H1 (cell line): ENCODE measurements around the gene RSRC2. TPM values are rescaled to one million over a fixed set of nuclear protein-coding genes. Genes with fewer than 3 reads are reported as not detected.

Experiments used
- CTCF ChIA-PET: fragments of 300-600 bp; sonication (Branson Sonifier 250); formaldehyde crosslinking; loops from one replicate; lab custom pipeline; 2021; ENCODE audit not compliant: partially characterized antibody; lab: Charles Lee
- POLR2A ChIA-PET: fragments of 300-600 bp; sonication (Branson Sonifier 250); formaldehyde crosslinking; loops from one replicate; lab custom pipeline; 2021; ENCODE audit warnings: inconsistent platforms; ENCODE audit not compliant: partially characterized antibody; lab: Charles Lee
- DNase-seq, 2 experiments: peaks; one replicate each; pipeline versions ENCODE4 v3.0.0 to v3.0.0-alpha.2; 2010 to 2022; ENCODE audit warnings: low spot score in 2 of 2, low read depth in 1 of 2, mixed read lengths in 1 of 2
- FAIRE-seq: peaks from 2 replicates; lab custom pipeline; 2011; peaks lifted over from hg19 to GRCh38; lab: Jason Lieb, UNC
- H2AFZ ChIP-seq: 2 replicates; pipeline ENCODE4 v1.8.1; 2012; ENCODE audit warnings: low read length, inconsistent platforms
- H2AK5ac ChIP-seq: 2 replicates; pipeline ENCODE4 v1.6.1; 2013; ENCODE audit warnings: low read depth, low read length
- H2BK120ac ChIP-seq: replicated peaks from 2 replicates; pipeline ENCODE3; 2013; ENCODE audit warnings: low read depth, low read length, inconsistent platforms
- H2BK12ac ChIP-seq: 2 replicates; pipeline ENCODE4 v1.6.1; 2013; ENCODE audit warnings: low read depth, low read length
- H2BK15ac ChIP-seq: 2 replicates; pipeline ENCODE4 v1.6.1; 2013; ENCODE audit warnings: low read length
- H2BK20ac ChIP-seq: 2 replicates; pipeline ENCODE4 v1.6.1; 2013; ENCODE audit warnings: low read length
- H2BK5ac ChIP-seq: 2 replicates; pipeline ENCODE4 v1.6.1; 2013; ENCODE audit warnings: low read depth, low read length
- H3K14ac ChIP-seq: 2 replicates; pipeline ENCODE4 v1.6.1; 2013; ENCODE audit warnings: inconsistent platforms; ENCODE audit not compliant: insufficient read length
- H3K18ac ChIP-seq: 2 replicates; pipeline ENCODE4 v1.6.1; 2013; ENCODE audit warnings: low read length; ENCODE audit errors: extremely low read depth
- H3K23ac ChIP-seq: 2 replicates; pipeline ENCODE4 v1.6.1; 2013; ENCODE audit warnings: inconsistent platforms; ENCODE audit not compliant: insufficient read length
- H3K23me2 ChIP-seq: 2 replicates; pipeline ENCODE4 v1.6.1; 2013; ENCODE audit warnings: low read depth, low read length
- H3K27ac ChIP-seq: 2 replicates; pipeline ENCODE4 v1.6.1; 2011; ENCODE audit warnings: low read depth, low read length, inconsistent platforms
- H3K27me3 ChIP-seq, 4 experiments: replicated peaks in 1 of 4; 1 replicate in 1 of 4; 2 replicates in 3 of 4; pipeline versions ENCODE4 v1.6.1 to v1.8.1; 2011 to 2013; ENCODE audit warnings: low read length in 3 of 4, mild to moderate bottlenecking in 3 of 4, inconsistent platforms in 2 of 4, mixed read lengths in 2 of 4, moderate library complexity in 1 of 4; ENCODE audit not compliant: control insufficient read depth in 3 of 4, insufficient read depth in 3 of 4; ENCODE audit errors: extremely low read depth in 1 of 4
- H3K36me3 ChIP-seq, 4 experiments: 2 replicates each; pipeline versions ENCODE4 v1.6.1 to v1.8.1; 2011 to 2013; ENCODE audit warnings: mild to moderate bottlenecking in 4 of 4, low read length in 3 of 4, moderate library complexity in 2 of 4, control low read depth in 1 of 4, inconsistent platforms in 1 of 4; ENCODE audit not compliant: insufficient read depth in 4 of 4, control insufficient read depth in 2 of 4
- H3K4ac ChIP-seq: replicated peaks from 2 replicates; pipeline ENCODE3; 2013; ENCODE audit warnings: low read length, low read depth, mixed read lengths, inconsistent platforms; ENCODE audit not compliant: insufficient read length
- H3K4me1 ChIP-seq, 4 experiments: replicated peaks in 1 of 4; 1 replicate in 1 of 4; 2 replicates in 3 of 4; pipeline versions ENCODE4 v1.6.1 to v1.8.1; 2011 to 2013; ENCODE audit warnings: low read length in 3 of 4, inconsistent platforms in 2 of 4, mixed read lengths in 1 of 4; ENCODE audit not compliant: insufficient read depth in 4 of 4, control insufficient read depth in 3 of 4
- H3K4me2 ChIP-seq, 2 experiments: 2 replicates each; pipeline versions ENCODE4 v1.6.1 to v1.8.1; 2011 to 2013; ENCODE audit warnings: low read depth in 2 of 2, low read length in 2 of 2, control low read depth in 1 of 2, inconsistent platforms in 1 of 2, mild to moderate bottlenecking in 1 of 2; ENCODE audit not compliant: insufficient read depth in 1 of 2
- H3K4me3 ChIP-seq, 4 experiments: fragments of 200-600, 300-600 bp in 1 of 4; sonication (generic), shearing (Covaris generic), sonication (Bioruptor Twin) in 1 of 4; 2 replicates each; pipeline versions ENCODE4 v1.5.1 to v1.8.1; 2011 to 2016; ENCODE audit warnings: low read length in 4 of 4, low read depth in 3 of 4, control low read depth in 2 of 4, inconsistent platforms in 2 of 4, mild to moderate bottlenecking in 2 of 4, mixed read lengths in 1 of 4, moderate library complexity in 1 of 4; ENCODE audit not compliant: insufficient read depth in 2 of 4; ENCODE audit errors: extremely low read depth in 1 of 4
- H3K56ac ChIP-seq: replicated peaks from 2 replicates; pipeline ENCODE3; 2013; ENCODE audit warnings: low read depth, mild to moderate bottlenecking, mixed read lengths, low read length, inconsistent platforms; ENCODE audit not compliant: insufficient read length
- H3K79me1 ChIP-seq: 2 replicates; pipeline ENCODE4 v1.6.1; 2013; ENCODE audit warnings: low read depth, low read length, control low read depth
- H3K79me2 ChIP-seq, 2 experiments: 2 replicates each; pipeline versions ENCODE4 v1.6.1 to v1.8.1; 2012 to 2013; ENCODE audit warnings: low read length in 2 of 2, mild to moderate bottlenecking in 2 of 2, inconsistent platforms in 1 of 2; ENCODE audit not compliant: insufficient read depth in 2 of 2, control insufficient read depth in 1 of 2
- H3K9ac ChIP-seq, 4 experiments: replicated peaks in 1 of 4; 1 replicate in 1 of 4; 2 replicates in 3 of 4; pipeline versions ENCODE4 v1.6.1 to v1.8.1; 2011 to 2013; ENCODE audit warnings: low read depth in 3 of 4, low read length in 3 of 4, control low read depth in 2 of 4, mild to moderate bottlenecking in 2 of 4, moderate library complexity in 2 of 4, inconsistent platforms in 1 of 4; ENCODE audit errors: extremely low read depth in 1 of 4
- H3K9me3 ChIP-seq, 2 experiments: 2 replicates each; pipeline versions ENCODE4 v1.6.1 to v1.8.1; 2012 to 2013; ENCODE audit warnings: mild to moderate bottlenecking in 2 of 2, moderate library complexity in 2 of 2, control low read depth in 1 of 2, inconsistent platforms in 1 of 2, low read depth in 1 of 2, low read length in 1 of 2, mixed read lengths in 1 of 2; ENCODE audit not compliant: insufficient read depth in 2 of 2
- H4K20me1 ChIP-seq, 2 experiments: replicated peaks in 1 of 2; 2 replicates each; pipeline versions ENCODE3 to v1.8.1; 2011 to 2013; ENCODE audit warnings: inconsistent platforms in 2 of 2, low read length in 2 of 2, mild to moderate bottlenecking in 1 of 2; ENCODE audit not compliant: insufficient read depth in 2 of 2, control insufficient read depth in 1 of 2
- H4K5ac ChIP-seq: 2 replicates; pipeline ENCODE4 v1.6.1; 2013; ENCODE audit warnings: low read length, low read depth, mixed read lengths, inconsistent platforms; ENCODE audit not compliant: insufficient read length
- H4K8ac ChIP-seq: 2 replicates; pipeline ENCODE4 v1.8.0; 2013; ENCODE audit warnings: mild to moderate bottlenecking, moderate library complexity, low read length, inconsistent platforms; ENCODE audit not compliant: insufficient read depth; ENCODE audit errors: extremely low read depth
- H4K91ac ChIP-seq: replicated peaks from 2 replicates; pipeline ENCODE3; 2013; ENCODE audit warnings: low read length, mixed read lengths, inconsistent platforms; ENCODE audit not compliant: insufficient read length
- CHD2 ChIP-seq: IDR thresholded peaks from 2 replicates; pipeline ENCODE4 v1.6.1; 2012; ENCODE audit warnings: low read length, improper control_type of control experiment
- EZH2 ChIP-seq: fragments of 200-600 bp; sonication (generic); IDR thresholded peaks from 2 replicates; pipeline ENCODE4 v1.7.1; 2012; ENCODE audit warnings: low read depth, mild to moderate bottlenecking, moderate library complexity, low read length, inconsistent platforms; ENCODE audit not compliant: severe bottlenecking
- FOSL1 ChIP-seq: IDR thresholded peaks from 2 replicates; pipeline ENCODE4 v1.6.1; 2011; ENCODE audit warnings: mild to moderate bottlenecking, low read depth, low read length, moderate library complexity; ENCODE audit not compliant: insufficient read depth
- NANOG ChIP-seq: IDR thresholded peaks from 2 replicates; pipeline ENCODE4 v1.6.1; 2011; ENCODE audit warnings: low read length, low read depth, mild to moderate bottlenecking, inconsistent platforms; ENCODE audit not compliant: insufficient read depth, poor library complexity, severe bottlenecking
- PHF8 ChIP-seq: fragments of 200-600 bp; sonication (generic); conservative IDR thresholded peaks from 2 replicates; pipeline ENCODE4 v1.7.1; 2012; ENCODE audit warnings: low read depth, mild to moderate bottlenecking, inconsistent platforms, low read length, moderate library complexity
- RNF2 ChIP-seq: fragments of 200-900, 300-1000 bp; sonication (generic); IDR thresholded peaks from 2 replicates; pipeline ENCODE4 v1.7.1; 2016; ENCODE audit warnings: borderline replicate concordance, low read depth, mild to moderate bottlenecking, antibody characterized with exemption, low read length; ENCODE audit not compliant: poor library complexity, severe bottlenecking; ENCODE audit errors: missing control alignments
- SIRT6 ChIP-seq: IDR thresholded peaks from one replicate; pipeline ENCODE4 v1.7.1; 2012; ENCODE audit warnings: low read length, inconsistent platforms
- SP2 ChIP-seq: IDR thresholded peaks from 2 replicates; pipeline ENCODE4 v1.6.1; 2012; ENCODE audit warnings: mild to moderate bottlenecking, low read length, inconsistent platforms
- SP4 ChIP-seq: IDR thresholded peaks from 2 replicates; pipeline ENCODE4 v1.6.1; 2012; ENCODE audit warnings: low read length, inconsistent platforms
- SUZ12 ChIP-seq: fragments of 200-600 bp; sonication (generic); IDR thresholded peaks from 2 replicates; pipeline ENCODE4 v1.6.1; 2012; ENCODE audit warnings: mild to moderate bottlenecking, inconsistent platforms, low read length, moderate library complexity, mixed read lengths
- TAF1 ChIP-seq: IDR thresholded peaks from 2 replicates; pipeline ENCODE4 v1.6.1; 2011; ENCODE audit warnings: mild to moderate bottlenecking, low read depth, low read length
- WGBS, 2 experiments: shearing (Covaris generic) in 1 of 2; methylation state at CpG; one replicate each; pipeline versions ENCODE4 v1.1.6 to v1.1.7; 2013 to 2015; ENCODE audit warnings: low lambda C conversion rate in 2 of 2, mixed read lengths in 2 of 2, inconsistent platforms in 1 of 2, low coverage in 1 of 2, missing lambda C conversion rate in 1 of 2; ENCODE audit not compliant: insufficient replicate concordance in 2 of 2, insufficient coverage in 1 of 2, insufficient read length in 1 of 2; ENCODE audit errors: extremely low coverage in 1 of 2, missing lambda C conversion rate in 1 of 2; 5-methylcytosine and 5-hydroxymethylcytosine counted together
- polyA plus RNA-seq, 7 experiments: library from polyadenylated mRNA; depleted of rRNA in 3 of 7; stranded (reverse) in 5 of 7; unstranded in 2 of 7; fragments of >200 nt in 5 of 7; fragments of 200-250 nt in 2 of 7; gene quantifications; 1 replicate in 5 of 7; 2 replicates in 1 of 7; 4 replicates in 1 of 7; pipeline versions ENCODE4 v1.2.1 to v1.2.3, GENCODE V29; 2011 to 2013; ENCODE audit warnings: missing spikeins in 2 of 7, mixed read lengths in 2 of 7
- total RNA-seq: library from RNA; stranded (reverse); fragmentation: NEBNext Ultra II Directional; extraction: Animal tissue kit (Norgen Biotek cat#: 25700); gene quantifications from 2 replicates; pipeline ENCODE4 v1.2.1, GENCODE V29; 2021

Gene RSRC2
- total and polyA plus RNA-seq, 2 of the 8 experiments (the other 6 are each of a cell fraction or from before 2014, with no cell fraction given) = 15.9 to 71.4 TPM

DNA sequence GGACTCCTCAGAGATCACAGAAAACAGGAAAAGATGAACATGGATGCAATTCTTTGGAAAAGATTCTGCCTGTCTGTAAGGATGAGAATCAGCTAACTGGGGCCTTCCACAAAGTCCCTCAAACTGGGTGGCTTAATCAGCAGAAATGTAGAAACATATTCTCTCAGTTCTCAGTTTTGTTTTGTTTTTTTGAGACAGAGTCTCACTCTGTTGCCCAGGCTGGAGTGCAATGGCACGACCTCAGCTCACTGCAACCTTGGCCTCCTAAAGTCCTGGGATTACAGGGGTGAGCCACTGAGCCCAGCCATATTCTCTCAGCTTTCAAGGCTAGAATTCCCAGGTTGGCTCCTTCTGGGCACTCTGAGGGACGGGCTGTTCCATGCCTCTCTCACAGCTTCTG is 66.1 kb downstream of the RSRC2 start:
- Histone ChIP-seq H4K5ac (no peak overlapping the region), H3K27ac (no peak overlapping the region), H3K9me3 (no peaks in the 10 kb centered on the region), H3K18ac (no peak overlapping the region), H3K79me1 (no peaks in the 10 kb centered on the region), H4K20me1 (no peaks in the 10 kb centered on the region), H2BK12ac (no peak overlapping the region), H3K4ac (no peak overlapping the region), H3K9ac (no peak overlapping the region), H3K36me3 (no peaks in the 10 kb centered on the region), H3K14ac (no peak overlapping the region), H3K27me3 (no peaks in the 10 kb centered on the region), H2BK20ac (no peak overlapping the region), H2AK5ac (no peak overlapping the region), H3K79me2 (no peaks in the 10 kb centered on the region), H3K4me2 (no peak overlapping the region), H4K91ac (no peak overlapping the region), H3K23ac (no peak overlapping the region), H3K4me1 (no peaks in the 10 kb centered on the region), H3K56ac (no peak overlapping the region), H3K4me3 (no peak overlapping the region), H4K8ac (no peak overlapping the region), H2AFZ (no peak overlapping the region), H3K23me2 (no peaks in the 10 kb centered on the region), H2BK120ac (no peak overlapping the region), H2BK15ac (no peak overlapping the region), H2BK5ac (no peak overlapping the region)
- WGBS, 2 experiments = 77% methylated on average over 2 of the region's 2 CpGs; no CpG with 5 or more reads in 1 of the 2 experiments
- CTCF ChIA-PET = interaction anchor here (1.3 to 3.0 kb wide), 4 partner anchors 9 to 105 kb away, joined by 5 to 10 read pairs (median 6); no protein-coding TSS in a partner anchor
- DNase-seq = no peak
- no peak for FAIRE-seq
- TF ChIP-seq SIRT6 = no peak
- no peak for TF ChIP-seq RNF2
- no peak for TF ChIP-seq CHD2
- TF ChIP-seq FOSL1 = no peak
- TF ChIP-seq PHF8 = no peak
- TF ChIP-seq SP4 = no peak
- TF ChIP-seq NANOG = no peak
- TF ChIP-seq SUZ12 = no peak
- no peak for TF ChIP-seq SP2
- TF ChIP-seq TAF1 = no peak
- no peak for TF ChIP-seq EZH2
- POLR2A ChIA-PET = interaction anchor here (0.7 kb wide), 1 partner anchor 9 kb away, joined by 7 read pairs; no protein-coding TSS in a partner anchor
